HUES6 (cell line): ENCODE measurements around the gene PURB.
"Not testable (repeated sequence)": the region's sequence is repeated elsewhere in the genome, so short reads cannot be mapped to it uniquely, and the experiment has no call there.

Experiments
- H3K27ac ChIP-seq: 2 replicates; pipeline ENCODE4 v1.7.0; 2013; ENCODE audit warnings: low read depth, mild to moderate bottlenecking, low read length, inconsistent platforms
- H3K27me3 ChIP-seq: 2 replicates; pipeline ENCODE4 v1.6.1; 2013; ENCODE audit warnings: low read length; ENCODE audit not compliant: control insufficient read depth, insufficient read depth
- H3K36me3 ChIP-seq: 2 replicates; pipeline ENCODE4 v1.6.1; 2013; ENCODE audit warnings: low read length; ENCODE audit not compliant: control insufficient read depth, insufficient read depth
- H3K4me1 ChIP-seq: 2 replicates; pipeline ENCODE4 v1.6.1; 2013; ENCODE audit warnings: low read length; ENCODE audit not compliant: control insufficient read depth, insufficient read depth
- H3K4me3 ChIP-seq: 2 replicates; pipeline ENCODE4 v1.5.1; 2013; ENCODE audit warnings: low read depth, low read length
- H3K9ac ChIP-seq: one replicate; pipeline ENCODE4 v1.6.1; 2013; ENCODE audit warnings: mild to moderate bottlenecking, low read length
- H3K9me3 ChIP-seq: 2 replicates; pipeline ENCODE4 v1.6.1; 2013; ENCODE audit warnings: low read depth, low read length; ENCODE audit not compliant: control insufficient read depth, insufficient read depth

Gene PURB

DNA sequence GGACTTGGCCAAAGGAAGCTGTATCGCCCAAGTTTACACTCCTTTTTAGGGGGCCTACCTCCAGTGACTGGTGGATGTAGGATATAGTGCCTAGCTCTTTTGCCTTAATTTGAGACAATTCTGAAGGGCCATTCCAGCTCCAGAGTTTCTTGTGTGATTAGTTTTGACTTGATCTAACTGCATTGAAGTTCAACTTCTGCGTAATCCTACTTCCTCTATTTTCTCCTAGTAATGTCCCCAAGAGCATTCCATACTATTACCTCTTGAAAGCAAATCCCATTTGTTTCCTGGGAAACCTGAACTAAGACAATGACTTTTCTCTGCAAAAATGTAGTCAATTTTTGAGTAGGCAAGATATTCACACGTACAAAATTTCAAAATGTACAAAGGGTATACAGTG, 32.7 kb downstream of the PURB start:
- H3K4me3 ChIP-seq, result no peak overlapping the region
- H3K27ac ChIP-seq, result no peak overlapping the region
- H3K27me3 ChIP-seq, result no peaks in the 10 kb centered on the region
- H3K9ac ChIP-seq, result no peak overlapping the region
- H3K36me3 ChIP-seq, result no peaks in the 10 kb centered on the region
- no peaks in the 10 kb centered on the region for H3K9me3 ChIP-seq
- H3K4me1 ChIP-seq, result no peaks in the 10 kb centered on the region

GRCh38 chr7:44849885-44850544, 35.3 kb downstream of the PURB start:
- no peaks in the 10 kb centered on the region for H3K36me3 ChIP-seq
- H3K27me3 ChIP-seq, result no peaks in the 10 kb centered on the region
- no peaks in the 10 kb centered on the region for H3K4me1 ChIP-seq
- H3K9ac ChIP-seq, result no peak overlapping the region
- H3K9me3 ChIP-seq, result no peaks in the 10 kb centered on the region
- H3K27ac ChIP-seq, result no peak overlapping the region
- H3K4me3 ChIP-seq, result no peak overlapping the region

DNA sequence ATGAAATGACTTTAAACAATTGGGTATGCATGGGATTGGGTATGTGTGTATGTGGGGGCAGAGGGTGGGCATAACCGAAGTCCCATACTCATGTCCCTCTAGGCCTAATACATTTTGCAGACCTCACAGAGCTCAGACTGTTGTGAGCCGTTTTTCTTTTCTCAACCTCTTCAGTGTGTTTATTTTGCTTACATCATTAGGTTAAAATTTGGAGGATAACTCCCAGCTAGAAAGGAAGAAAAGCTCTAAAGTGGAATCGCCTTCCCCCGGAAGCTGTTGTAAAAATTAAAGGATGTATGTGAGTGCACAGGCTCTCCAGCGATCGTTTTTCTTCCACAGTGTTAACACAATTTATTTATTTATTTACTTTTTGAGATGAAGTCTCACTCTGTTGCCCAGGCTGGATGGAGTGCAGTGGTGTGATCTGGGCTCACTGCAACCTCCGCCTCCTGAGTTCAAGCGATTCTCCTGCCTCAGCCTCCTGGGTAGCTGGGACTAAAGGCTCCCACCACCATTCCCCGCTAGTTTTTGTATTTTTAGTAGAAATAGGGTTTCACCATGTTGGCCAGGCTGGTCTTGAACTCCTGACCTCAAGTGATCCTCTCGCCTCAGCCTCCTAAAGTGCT, 36.0 kb downstream of the PURB start:
- no peak overlapping the region for H3K27ac ChIP-seq
- H3K4me3 ChIP-seq, result peak overlapping the region; percentile 68
- H3K4me1 ChIP-seq, result no peaks in the 10 kb centered on the region
- H3K9me3 ChIP-seq, result no peaks in the 10 kb centered on the region
- no peaks in the 10 kb centered on the region for H3K27me3 ChIP-seq
- peak overlapping the region; percentile 94 for H3K9ac ChIP-seq
- H3K36me3 ChIP-seq, result no peaks in the 10 kb centered on the region

GRCh38 chr7:44847920-44848634, 37.3 kb downstream of the PURB start, which contains the start of gene H2AZ2:
Gene H2AZ2, minus strand, starts transcription at chr7:44848087. Its CDS starts 116 bp downstream, at chr7:44847971.
- peak within 1 kb of the TSS; percentile 63 for H3K27ac ChIP-seq
- H3K27me3 ChIP-seq, result no peaks in the 10 kb centered on the region
- H3K4me1 ChIP-seq, result no peaks in the 10 kb centered on the region
- no peaks in the 10 kb centered on the region for H3K9me3 ChIP-seq
- H3K36me3 ChIP-seq, result no peaks in the 10 kb centered on the region
- H3K4me3 ChIP-seq, result peak within 1 kb of the TSS; percentile 98
- H3K9ac ChIP-seq, result peak within 1 kb of the TSS; percentile 94

GRCh38 chr7:44847509-44847919, 37.8 kb downstream of the PURB start:
- peak overlapping the region; percentile 90 for H3K9ac ChIP-seq
- H3K4me3 ChIP-seq, result peak overlapping the region; percentile 98
- H3K4me1 ChIP-seq, result no peaks in the 10 kb centered on the region
- peaks cover 3% of the 10 kb centered on the region for H3K36me3 ChIP-seq
- H3K9me3 ChIP-seq, result no peaks in the 10 kb centered on the region
- H3K27me3 ChIP-seq, result no peaks in the 10 kb centered on the region
- H3K27ac ChIP-seq, result peak overlapping the region; percentile 63

DNA sequence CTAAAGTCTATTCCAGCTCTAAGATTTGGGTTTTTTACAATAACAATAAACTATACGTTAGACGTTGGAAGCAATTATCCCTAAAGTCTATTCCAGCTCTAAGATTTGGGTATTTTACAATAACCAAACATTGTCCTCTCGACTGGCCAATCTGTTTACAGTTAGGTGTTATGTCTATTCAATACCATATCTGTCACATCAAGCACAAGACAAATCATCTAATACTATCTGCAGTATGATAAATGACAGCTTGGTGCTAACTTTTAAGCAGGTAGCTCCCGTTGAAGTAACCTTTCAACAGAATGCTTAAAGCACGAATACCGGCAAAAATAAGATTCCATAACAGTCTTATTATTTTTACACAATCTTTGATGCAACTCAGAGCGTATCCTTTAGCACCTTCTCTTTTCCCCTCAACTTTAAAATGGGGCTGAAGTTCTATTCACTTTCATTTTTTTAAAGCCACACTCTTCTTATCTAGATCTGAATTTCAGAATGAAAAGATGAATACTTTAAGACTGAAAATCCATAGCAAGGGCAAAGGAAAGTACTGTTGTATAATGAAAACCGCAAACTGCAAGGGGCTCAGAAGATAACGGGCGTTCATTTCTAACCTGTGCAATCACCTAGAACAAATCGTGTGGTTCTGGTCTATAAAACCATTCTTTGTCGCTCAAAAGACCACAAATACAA, 38.4 kb downstream of the PURB start:
- no peaks in the 10 kb centered on the region for H3K4me1 ChIP-seq
- no peaks in the 10 kb centered on the region for H3K27me3 ChIP-seq
- H3K9ac ChIP-seq, result peak overlapping the region; percentile 90
- no peaks in the 10 kb centered on the region for H3K9me3 ChIP-seq
- peak overlapping the region; percentile 98 for H3K4me3 ChIP-seq
- H3K27ac ChIP-seq, result peak overlapping the region; percentile 63; the same call in 1 of the 2 replicates
- peaks cover 9% of the 10 kb centered on the region for H3K36me3 ChIP-seq

- not testable (repeated sequence) for H3K4me1 ChIP-seq, H3K27ac ChIP-seq, H3K27me3 ChIP-seq, H3K9me3 ChIP-seq
- Histone ChIP-seq H3K4me3 (peak overlapping the region; percentile 98), H3K9ac (peak overlapping the region; percentile 90), H3K36me3 (peaks cover 14% of the 10 kb centered on the region)
Measured at GRCh38 chr7:44846390-44846789, 38.9 kb downstream of the PURB start.

DNA sequence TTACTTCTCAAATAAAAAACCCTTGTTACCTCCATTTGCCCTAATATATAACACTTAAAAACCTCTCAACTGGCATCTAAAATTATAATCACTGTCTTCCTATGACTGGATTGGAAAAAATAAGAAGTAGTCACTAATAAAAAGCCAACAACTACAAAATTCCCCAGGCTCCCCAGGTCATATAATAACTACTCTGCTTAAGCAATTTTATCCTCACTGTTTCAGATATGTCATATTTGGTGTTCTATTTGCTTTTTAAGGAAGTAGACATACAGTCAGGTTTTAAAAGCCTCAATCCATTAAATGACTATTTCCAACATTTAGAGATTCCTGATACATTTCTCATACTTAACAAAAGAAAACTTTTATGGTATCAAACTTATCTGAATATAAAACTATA, 39.9 kb downstream of the PURB start:
- H3K9me3 ChIP-seq, result no peaks in the 10 kb centered on the region
- H3K4me1 ChIP-seq, result no peaks in the 10 kb centered on the region
- H3K27me3 ChIP-seq, result no peaks in the 10 kb centered on the region
- peaks cover 23% of the 10 kb centered on the region for H3K36me3 ChIP-seq
- H3K4me3 ChIP-seq, result no peak overlapping the region
- H3K27ac ChIP-seq, result no peak overlapping the region
- no peak overlapping the region for H3K9ac ChIP-seq

DNA sequence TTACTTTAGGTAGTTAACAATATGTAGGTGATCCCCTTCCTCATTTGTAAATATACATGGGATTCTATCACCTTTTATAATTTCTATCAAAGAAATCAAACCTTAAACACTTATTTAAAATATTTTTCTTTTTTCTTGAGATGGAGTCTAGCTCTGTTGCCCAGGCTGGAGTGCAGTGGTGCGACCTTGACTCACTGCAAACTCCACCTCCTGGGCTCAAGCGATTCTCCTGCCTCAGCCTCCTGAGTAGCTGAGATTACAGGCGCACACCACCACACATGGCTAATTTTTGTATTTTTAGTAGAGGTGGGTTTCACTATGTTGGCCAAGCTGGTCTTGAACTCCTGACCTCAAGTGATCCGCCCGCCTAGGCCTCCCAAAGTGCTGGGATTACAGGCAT, 41.9 kb downstream of the PURB start:
- H3K4me1 ChIP-seq, H3K9ac ChIP-seq, H3K27me3 ChIP-seq, H3K27ac ChIP-seq, H3K4me3 ChIP-seq, H3K9me3 ChIP-seq: not testable (repeated sequence)
- peaks cover 39% of the 10 kb centered on the region for H3K36me3 ChIP-seq

GRCh38 chr7:44842675-44843074, 42.7 kb downstream of the PURB start:
- peaks cover 42% of the 10 kb centered on the region for H3K36me3 ChIP-seq
- not testable (repeated sequence) for H3K9me3 ChIP-seq, H3K9ac ChIP-seq, H3K4me3 ChIP-seq, H3K27me3 ChIP-seq, H3K27ac ChIP-seq, H3K4me1 ChIP-seq

GRCh38 chr7:44838751-44839150, 46.6 kb downstream of the PURB start:
- no peaks in the 10 kb centered on the region for H3K9me3 ChIP-seq
- H3K4me3 ChIP-seq, result no peak overlapping the region
- H3K4me1 ChIP-seq, result no peaks in the 10 kb centered on the region
- H3K9ac ChIP-seq, result no peak overlapping the region
- H3K27me3 ChIP-seq, result no peaks in the 10 kb centered on the region
- H3K27ac ChIP-seq, result no peak overlapping the region
- peaks cover 65% of the 10 kb centered on the region for H3K36me3 ChIP-seq
